IPS DF 6.9 (cell line): ENCODE results near the gene CCDC127.
"Not testable (repeated sequence)": the region's sequence is repeated elsewhere in the genome, so short reads cannot be mapped to it uniquely, and the experiment has no call there.

Experiments
- DNase-seq: peaks from one replicate; pipeline ENCODE4 v3.0.0-alpha.2; 2013; ENCODE audit warnings: low read depth, low spot score
- H3K27ac ChIP-seq: one replicate; pipeline ENCODE4 v1.5.1; 2013; ENCODE audit warnings: low read length, control low read depth
- H3K27me3 ChIP-seq: 2 replicates; pipeline ENCODE4 v1.6.1; 2013; ENCODE audit warnings: mild to moderate bottlenecking, low read length; ENCODE audit not compliant: control insufficient read depth, insufficient read depth
- H3K36me3 ChIP-seq: 2 replicates; pipeline ENCODE4 v1.6.1; 2013; ENCODE audit warnings: low read length; ENCODE audit not compliant: control insufficient read depth, insufficient read depth
- H3K4me1 ChIP-seq: 2 replicates; pipeline ENCODE4 v1.6.1; 2013; ENCODE audit warnings: low read length; ENCODE audit not compliant: control insufficient read depth, insufficient read depth
- H3K4me3 ChIP-seq: 2 replicates; pipeline ENCODE4 v1.5.1; 2013; ENCODE audit warnings: mild to moderate bottlenecking, low read length
- H3K9me3 ChIP-seq: 2 replicates; pipeline ENCODE4 v1.6.1; 2013; ENCODE audit warnings: low read length, inconsistent platforms; ENCODE audit not compliant: control insufficient read depth, insufficient read depth
- WGBS: extraction: QIAGEN DNeasy Blood & Tissue Kit; methylation state at CpG from one replicate; pipeline ENCODE4 v1.1.7; 2013; ENCODE audit warnings: mixed read lengths, missing lambda C conversion rate; ENCODE audit not compliant: insufficient read length, insufficient coverage; 5-methylcytosine and 5-hydroxymethylcytosine counted together

Gene CCDC127

DNA sequence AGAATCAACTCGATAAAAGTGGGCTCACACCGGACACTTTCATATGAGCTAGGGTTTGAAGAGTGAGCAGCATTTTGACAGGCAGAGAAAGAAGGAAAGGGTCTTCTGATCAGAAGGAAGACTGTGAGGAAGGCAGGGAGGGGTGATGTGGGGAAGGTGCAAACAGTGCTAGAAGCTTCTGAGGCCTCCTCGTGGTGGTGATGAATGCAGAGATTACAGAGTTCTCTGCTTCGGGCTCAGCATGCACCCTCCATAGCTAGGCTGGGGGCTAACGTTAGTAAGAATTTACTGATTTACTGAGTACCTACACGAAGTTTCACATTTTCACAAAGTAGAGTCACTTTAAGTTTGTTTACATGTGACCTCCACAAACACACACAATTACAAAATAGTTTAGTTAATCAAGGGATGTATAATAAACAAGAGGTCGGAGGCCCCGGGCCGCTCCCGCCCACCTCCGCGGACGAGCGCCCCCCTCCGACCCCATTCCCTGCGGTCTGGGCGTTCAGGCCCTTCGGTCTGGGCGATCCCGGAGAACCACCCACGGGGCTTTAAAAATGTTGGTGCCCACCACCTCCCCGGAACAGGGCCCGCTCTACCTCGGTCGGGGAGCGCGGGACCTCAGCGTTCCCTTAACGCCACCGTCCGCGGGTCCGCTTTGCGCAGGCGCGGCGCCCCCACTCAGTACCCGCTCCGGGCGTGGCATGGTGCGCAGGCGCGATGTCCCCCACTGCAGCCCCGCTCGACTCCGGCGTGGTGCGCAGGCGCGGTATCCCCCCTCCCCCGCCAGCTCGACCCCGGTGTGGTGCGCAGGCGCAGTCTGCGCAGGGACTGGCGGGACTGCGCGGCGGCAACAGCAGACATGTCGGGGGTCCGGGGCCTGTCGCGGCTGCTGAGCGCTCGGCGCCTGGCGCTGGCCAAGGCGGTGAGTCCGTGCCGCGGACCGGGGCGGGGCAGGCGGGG lies at the start of gene CCDC127, which contains the start of gene SDHA:
Gene CCDC127, minus strand, starts transcription at position 660 of the 963 bp plus-strand sequence. CDS start 1,304 bp downstream, outside the sequence.
Gene SDHA, plus strand, starts transcription at position 827 of the 963 bp plus-strand sequence. Its CDS starts 36 bp downstream, at position 863.
- no CpG with 5 or more reads among the region's 75 CpGs for WGBS
- not testable (repeated sequence) for H3K27ac ChIP-seq, H3K27me3 ChIP-seq, H3K4me1 ChIP-seq, H3K36me3 ChIP-seq, H3K9me3 ChIP-seq
- H3K4me3 ChIP-seq: peak within 1 kb of the TSS; percentile 79
- DNase-seq: peak; percentile 88

- Histone ChIP-seq H3K4me1 (no peaks in the 10 kb centered on the region), H3K4me3 (no peak overlapping the region), H3K36me3 (peaks cover 5% of the 10 kb centered on the region), H3K27ac (no peak overlapping the region), H3K27me3 (no peaks in the 10 kb centered on the region), H3K9me3 (no peaks in the 10 kb centered on the region)
- no peak for DNase-seq
- WGBS: no CpG with 5 or more reads among the region's 1 CpG
Measured at GRCh38 chr5:267716-268115, 49.8 kb upstream of the CCDC127 start.

- not testable (repeated sequence) for H3K27me3 ChIP-seq, H3K36me3 ChIP-seq, H3K4me1 ChIP-seq, H3K4me3 ChIP-seq, DNase-seq, H3K9me3 ChIP-seq, H3K27ac ChIP-seq
- WGBS: no CpG with 5 or more reads among the region's 19 CpGs
Measured at GRCh38 chr5:266311-267026, 48.5 kb upstream of the CCDC127 start.

- H3K27ac ChIP-seq: no peak overlapping the region
- H3K4me3 ChIP-seq: no peak overlapping the region
- no CpG with 5 or more reads among the region's 10 CpGs for WGBS
- H3K9me3 ChIP-seq: no peaks in the 10 kb centered on the region
- H3K4me1 ChIP-seq: no peaks in the 10 kb centered on the region
- no peak for DNase-seq
- H3K27me3 ChIP-seq: no peaks in the 10 kb centered on the region
- peaks cover 5% of the 10 kb centered on the region for H3K36me3 ChIP-seq
Measured at GRCh38 chr5:264338-264737, 46.4 kb upstream of the CCDC127 start.

- not testable (repeated sequence) for H3K4me1 ChIP-seq, H3K9me3 ChIP-seq, H3K27me3 ChIP-seq, H3K36me3 ChIP-seq, H3K4me3 ChIP-seq, H3K27ac ChIP-seq, DNase-seq
- no CpG with 5 or more reads among the region's 9 CpGs for WGBS
Measured at GRCh38 chr5:263275-263974, 45.5 kb upstream of the CCDC127 start.

- Histone ChIP-seq H3K36me3 (peaks cover 18% of the 10 kb centered on the region), H3K4me1 (no peaks in the 10 kb centered on the region; the same call in 1 of the 2 replicates)
Measured at GRCh38 chr5:257148-257547, 39.2 kb upstream of the CCDC127 start.

DNA sequence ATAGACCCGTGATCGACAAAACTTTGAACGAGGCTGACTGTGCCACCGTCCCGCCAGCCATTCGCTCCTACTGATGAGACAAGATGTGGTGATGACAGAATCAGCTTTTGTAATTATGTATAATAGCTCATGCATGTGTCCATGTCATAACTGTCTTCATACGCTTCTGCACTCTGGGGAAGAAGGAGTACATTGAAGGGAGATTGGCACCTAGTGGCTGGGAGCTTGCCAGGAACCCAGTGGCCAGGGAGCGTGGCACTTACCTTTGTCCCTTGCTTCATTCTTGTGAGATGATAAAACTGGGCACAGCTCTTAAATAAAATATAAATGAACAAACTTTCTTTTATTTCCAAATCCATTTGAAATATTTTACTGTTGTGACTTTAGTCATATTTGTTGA lies 38.4 kb upstream of the CCDC127 start:
- not testable (repeated sequence) for H3K4me1 ChIP-seq, H3K4me3 ChIP-seq, H3K27me3 ChIP-seq, DNase-seq, H3K9me3 ChIP-seq, H3K27ac ChIP-seq
- WGBS: no CpG with 5 or more reads among the region's 8 CpGs
- peaks cover 18% of the 10 kb centered on the region for H3K36me3 ChIP-seq

More at GRCh38 chr5:257148-257547, 39.2 kb upstream of the CCDC127 start:
- WGBS: no CpG with 5 or more reads among the region's 13 CpGs
- no peaks in the 10 kb centered on the region for H3K27me3 ChIP-seq
- H3K27ac ChIP-seq: no peak overlapping the region
- no peaks in the 10 kb centered on the region for H3K9me3 ChIP-seq
- DNase-seq: no peak
- no peak overlapping the region for H3K4me3 ChIP-seq

GRCh38 chr5:255116-255515 lies 37.2 kb upstream of the CCDC127 start:
- not testable (repeated sequence) for H3K27ac ChIP-seq, H3K4me1 ChIP-seq, DNase-seq, H3K9me3 ChIP-seq, H3K27me3 ChIP-seq, H3K4me3 ChIP-seq
- H3K36me3 ChIP-seq: peaks cover 18% of the 10 kb centered on the region
- WGBS: no CpG with 5 or more reads among the region's 7 CpGs

- DNase-seq, H3K27ac ChIP-seq, H3K4me1 ChIP-seq, H3K4me3 ChIP-seq, H3K9me3 ChIP-seq, H3K27me3 ChIP-seq: not testable (repeated sequence)
- H3K36me3 ChIP-seq: peaks cover 18% of the 10 kb centered on the region
- WGBS: no CpG with 5 or more reads among the region's 15 CpGs
Measured at GRCh38 chr5:254322-254721, 36.4 kb upstream of the CCDC127 start.

DNA sequence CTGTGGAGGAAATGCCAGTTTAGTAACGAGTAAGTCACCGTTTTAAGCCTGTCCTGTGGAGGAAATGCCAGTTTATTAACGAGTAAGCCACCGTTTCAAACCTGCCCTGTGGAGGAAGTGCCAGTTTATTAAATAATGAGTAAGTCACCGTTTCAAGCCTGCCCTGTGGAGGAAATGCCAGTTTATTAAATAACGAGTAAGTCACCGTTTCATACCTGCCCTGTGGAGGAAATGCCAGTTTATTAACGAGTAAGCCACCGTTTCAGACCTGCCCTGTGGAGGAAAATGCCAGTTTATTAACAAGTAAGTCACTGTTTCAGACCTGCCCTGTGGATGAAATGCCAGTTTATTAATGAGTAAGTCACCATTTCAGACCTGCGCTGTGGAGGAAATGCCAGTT lies 34.6 kb upstream of the CCDC127 start:
- no peaks in the 10 kb centered on the region for H3K27me3 ChIP-seq
- H3K9me3 ChIP-seq: no peaks in the 10 kb centered on the region
- H3K4me1 ChIP-seq: no peaks in the 10 kb centered on the region; the same call in 1 of the 2 replicates
- H3K27ac ChIP-seq: no peak overlapping the region
- no peak for DNase-seq
- peaks cover 24% of the 10 kb centered on the region for H3K36me3 ChIP-seq
- no peak overlapping the region for H3K4me3 ChIP-seq
- WGBS: no CpG with 5 or more reads among the region's 10 CpGs
